LNCAP (cell line): Measurements from ENCODE around the gene AZU1.

Experiments used
- TF ChIP-seq, protein P1 (sequence below): fragments of 450-650 bp; IDR thresholded peaks from 2 replicates; pipeline ENCODE4 v1.5.1; 2017; ENCODE audit warnings: mild to moderate bottlenecking

AZU1 gene, protein sequence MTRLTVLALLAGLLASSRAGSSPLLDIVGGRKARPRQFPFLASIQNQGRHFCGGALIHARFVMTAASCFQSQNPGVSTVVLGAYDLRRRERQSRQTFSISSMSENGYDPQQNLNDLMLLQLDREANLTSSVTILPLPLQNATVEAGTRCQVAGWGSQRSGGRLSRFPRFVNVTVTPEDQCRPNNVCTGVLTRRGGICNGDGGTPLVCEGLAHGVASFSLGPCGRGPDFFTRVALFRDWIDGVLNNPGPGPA

DNA sequence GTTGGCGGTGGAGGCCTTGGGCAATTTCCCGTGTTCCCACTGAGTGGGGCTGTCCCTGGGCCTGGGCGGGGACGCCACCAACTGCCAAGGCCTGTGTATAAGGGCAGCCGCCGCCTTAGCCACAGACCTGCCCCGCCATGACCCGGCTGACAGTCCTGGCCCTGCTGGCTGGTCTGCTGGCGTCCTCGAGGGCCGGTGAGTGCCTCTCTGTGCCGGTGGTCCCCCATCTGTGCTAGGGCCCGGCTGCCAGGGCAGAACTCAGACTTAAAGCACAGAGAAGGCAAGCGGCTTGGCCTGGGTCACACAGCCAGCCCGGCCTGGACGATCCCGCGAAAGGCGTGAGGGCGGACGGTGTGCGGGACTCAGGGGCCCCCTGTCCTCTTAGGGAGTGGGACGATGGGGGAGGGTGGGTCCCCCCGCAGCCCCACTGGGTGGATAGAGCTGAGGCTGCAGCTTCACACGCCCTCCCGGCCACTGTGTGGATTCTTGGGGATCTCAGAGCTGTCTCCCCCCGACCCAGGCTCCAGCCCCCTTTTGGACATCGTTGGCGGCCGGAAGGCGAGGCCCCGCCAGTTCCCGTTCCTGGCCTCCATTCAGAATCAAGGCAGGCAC lies at the start of gene AZU1:
Gene AZU1, plus strand, starts transcription at position 128 of the 612 bp plus-strand sequence. Its CDS starts 10 bp downstream, at position 138.
- TF ChIP-seq, protein P1, sequence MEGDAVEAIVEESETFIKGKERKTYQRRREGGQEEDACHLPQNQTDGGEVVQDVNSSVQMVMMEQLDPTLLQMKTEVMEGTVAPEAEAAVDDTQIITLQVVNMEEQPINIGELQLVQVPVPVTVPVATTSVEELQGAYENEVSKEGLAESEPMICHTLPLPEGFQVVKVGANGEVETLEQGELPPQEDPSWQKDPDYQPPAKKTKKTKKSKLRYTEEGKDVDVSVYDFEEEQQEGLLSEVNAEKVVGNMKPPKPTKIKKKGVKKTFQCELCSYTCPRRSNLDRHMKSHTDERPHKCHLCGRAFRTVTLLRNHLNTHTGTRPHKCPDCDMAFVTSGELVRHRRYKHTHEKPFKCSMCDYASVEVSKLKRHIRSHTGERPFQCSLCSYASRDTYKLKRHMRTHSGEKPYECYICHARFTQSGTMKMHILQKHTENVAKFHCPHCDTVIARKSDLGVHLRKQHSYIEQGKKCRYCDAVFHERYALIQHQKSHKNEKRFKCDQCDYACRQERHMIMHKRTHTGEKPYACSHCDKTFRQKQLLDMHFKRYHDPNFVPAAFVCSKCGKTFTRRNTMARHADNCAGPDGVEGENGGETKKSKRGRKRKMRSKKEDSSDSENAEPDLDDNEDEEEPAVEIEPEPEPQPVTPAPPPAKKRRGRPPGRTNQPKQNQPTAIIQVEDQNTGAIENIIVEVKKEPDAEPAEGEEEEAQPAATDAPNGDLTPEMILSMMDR, result no peak

DNA sequence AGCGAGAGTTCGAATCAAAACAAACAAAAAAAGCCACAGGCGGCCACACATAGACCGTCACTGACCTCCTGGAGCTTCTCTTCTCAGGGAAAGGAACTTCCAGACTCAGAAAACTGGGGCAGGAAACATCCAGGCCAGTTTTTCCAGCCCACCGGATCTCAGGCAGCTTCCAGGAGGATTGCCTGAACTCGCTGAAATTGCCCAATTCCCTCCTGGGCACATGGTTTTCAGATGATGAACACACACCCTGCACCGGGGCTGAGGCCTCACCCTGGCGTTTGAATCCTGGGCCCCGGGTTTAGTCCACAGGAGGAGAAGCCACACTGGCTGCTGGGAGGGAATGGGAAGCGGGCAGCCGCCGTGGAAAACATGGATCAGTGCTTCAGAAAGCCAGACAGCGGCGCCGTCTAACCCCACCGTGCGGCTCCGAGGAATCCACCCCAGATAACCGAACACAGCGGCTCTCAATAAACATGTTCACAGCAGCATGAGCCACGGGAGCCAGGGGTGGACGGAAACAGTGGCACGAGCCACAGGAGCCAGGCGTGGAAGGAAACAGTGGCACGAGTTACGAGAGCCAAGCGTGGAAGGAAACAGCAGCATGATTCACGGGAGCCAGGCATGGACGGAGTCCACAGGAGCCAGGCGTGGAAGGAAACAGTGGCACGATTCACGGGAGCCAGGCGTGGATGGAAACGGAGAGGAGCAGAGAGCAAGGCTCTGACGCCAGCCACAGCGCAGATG lies 48.6 kb upstream of the AZU1 start:
- TF ChIP-seq, protein P1, result no peak

DNA sequence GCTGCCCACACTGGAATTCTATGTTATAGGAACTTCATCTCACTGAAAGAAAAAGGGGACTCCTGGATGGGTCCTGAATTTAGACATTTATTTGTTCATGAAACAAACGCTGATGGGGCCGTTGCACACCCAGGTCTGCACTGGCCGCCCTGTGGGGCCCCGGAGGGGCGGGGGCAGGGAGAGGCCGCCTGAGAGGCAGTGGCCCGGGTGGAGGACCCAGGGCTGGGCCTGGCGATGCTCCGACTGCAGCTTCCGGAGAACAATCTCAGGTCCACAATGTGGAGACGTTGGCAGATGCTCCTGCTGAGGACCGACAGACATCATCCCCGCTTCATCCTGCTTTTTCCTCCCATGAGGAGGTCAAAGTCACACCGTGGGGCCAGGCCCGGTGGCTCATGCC lies 46.7 kb upstream of the AZU1 start:
- TF ChIP-seq, protein P1, result no peak

DNA sequence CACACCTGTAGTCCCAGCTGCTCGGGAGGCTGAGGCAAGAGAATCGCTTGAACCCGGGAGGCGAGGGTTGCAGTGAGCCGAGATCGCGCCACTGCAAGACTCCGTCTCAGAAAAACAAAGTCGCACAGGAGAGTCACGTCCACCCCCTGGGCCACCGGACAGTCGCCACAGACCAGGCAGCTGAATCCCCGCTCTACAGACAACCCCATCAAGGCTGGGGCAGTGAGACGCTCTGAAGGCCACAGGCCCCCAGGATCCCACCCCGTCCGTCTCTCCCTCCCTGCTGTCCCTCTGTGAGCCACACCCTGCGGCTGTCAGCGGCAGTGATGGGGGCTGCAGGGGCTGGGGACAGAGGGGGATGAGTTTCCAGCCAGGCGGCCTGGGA lies 45.8 kb upstream of the AZU1 start:
- TF ChIP-seq, protein P1, result no peak

DNA sequence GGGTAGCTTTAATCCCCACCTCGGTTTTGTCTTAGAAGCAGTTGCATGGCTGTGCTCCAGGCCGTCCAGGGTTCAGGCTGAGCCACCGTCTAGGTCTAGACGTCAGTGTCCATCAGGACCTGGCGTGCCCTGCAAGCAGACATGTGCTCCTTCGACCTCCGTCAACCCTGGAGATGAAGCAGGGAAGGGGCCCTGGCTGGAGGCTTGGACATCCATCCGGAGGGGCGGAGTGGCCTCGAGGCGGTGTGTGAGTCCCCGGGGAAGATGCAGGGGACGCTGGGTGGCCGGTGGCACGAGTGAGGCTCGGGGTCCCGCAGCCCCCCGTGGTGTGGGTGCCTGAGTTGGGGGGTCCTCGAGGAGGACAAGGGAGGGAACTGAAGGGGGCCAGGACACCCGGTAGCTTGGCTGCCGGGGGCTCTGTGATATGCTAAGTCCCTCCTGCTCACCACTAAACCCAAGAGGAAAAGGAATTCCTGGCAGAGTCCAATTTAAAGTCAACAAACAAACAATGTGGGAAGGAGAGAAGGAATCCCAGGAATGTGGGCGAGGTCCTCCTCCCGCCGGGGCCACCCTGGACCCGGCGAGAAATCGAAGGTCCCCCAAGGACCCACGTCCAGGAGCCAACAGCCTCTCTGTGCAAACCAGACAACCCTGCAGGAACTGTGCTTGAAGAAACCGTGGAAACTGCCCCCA lies 45.3 kb upstream of the AZU1 start:
- TF ChIP-seq, protein P1, result no peak

DNA sequence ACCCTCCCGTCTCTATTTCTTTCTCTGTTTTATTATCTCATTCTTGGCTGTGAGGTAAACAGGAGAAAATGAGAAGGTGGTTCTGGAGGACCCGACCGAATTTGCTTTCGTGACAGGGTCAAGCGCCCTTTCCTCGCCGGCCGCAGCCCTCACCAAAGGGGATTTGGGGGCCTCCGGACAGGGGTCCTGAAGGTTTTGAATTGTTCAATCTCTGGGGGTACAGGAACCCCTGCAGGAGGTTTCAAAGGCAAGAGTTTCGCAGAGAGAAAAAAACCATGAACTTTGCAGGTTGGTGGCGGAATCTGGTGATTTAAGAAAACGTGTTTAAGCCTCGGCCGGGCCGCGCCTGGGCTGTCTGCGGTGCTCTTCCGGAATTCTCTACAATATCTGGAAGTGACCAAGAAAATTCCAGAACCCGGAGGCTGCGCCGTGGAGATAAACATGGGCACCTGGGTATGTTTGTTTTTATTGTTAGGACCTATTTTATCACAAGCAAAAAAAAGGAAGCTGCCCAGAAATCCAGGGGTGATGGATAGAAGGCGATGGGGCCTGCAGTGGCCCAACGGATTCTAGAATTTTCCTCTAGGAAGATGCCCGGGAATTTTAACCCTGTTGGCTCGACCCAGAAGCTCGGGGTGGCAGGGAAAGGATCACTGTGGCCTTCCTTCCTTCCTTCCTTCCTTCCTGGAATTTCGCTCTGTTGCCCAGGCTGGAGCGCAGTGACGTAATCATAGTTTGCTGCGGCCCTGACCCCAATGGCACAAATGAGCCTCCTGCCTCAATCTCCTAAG lies 44.6 kb upstream of the AZU1 start:
- TF ChIP-seq, protein P1, result no peak

DNA sequence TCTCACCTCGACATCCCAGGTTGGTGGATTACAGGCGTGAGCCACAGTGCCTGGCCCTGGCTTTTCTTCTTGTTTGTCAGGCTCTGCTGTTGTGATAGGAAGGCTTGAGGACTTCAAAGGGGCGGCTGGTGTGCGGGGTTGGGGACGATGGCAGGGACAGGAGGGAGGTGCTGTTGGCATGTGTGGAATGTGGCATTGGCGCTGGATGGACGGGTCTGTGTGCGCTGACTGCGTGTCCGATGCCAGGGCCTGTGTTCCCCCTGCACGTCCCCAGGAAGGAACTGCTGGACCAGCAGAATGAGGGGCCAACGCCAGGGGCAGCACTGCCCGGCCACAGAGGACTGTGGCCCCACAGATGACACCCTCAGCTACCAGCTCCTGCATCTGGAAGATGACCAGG lies 43.1 kb upstream of the AZU1 start:
- TF ChIP-seq, protein P1, result no peak
